HK-2 (cell line): Measurements from ENCODE around the gene ATG9B.
A peak's percentile ranks its signal among the peaks of the same experiment; 100 is the strongest.

Source experiments
- DNase-seq: peaks from one replicate; pipeline ENCODE4 v3.0.0-alpha.2; 2018; ENCODE audit not compliant: unreplicated experiment

ATG9B gene

GRCh38 chr7:150979713-150980390 is 44.4 kb downstream of the ATG9B start:
- no peak for DNase-seq

- DNase-seq, result no peak
These were observed 46.0 kb downstream of the ATG9B start, which contains the start of gene KCNH2 for GRCh38 chr7:150978126-150978789. Gene KCNH2, minus strand, starts transcription at chr7:150978321. Its CDS starts 408 bp downstream, at chr7:150977913.

GRCh38 chr7:150977382-150978125 is 46.7 kb downstream of the ATG9B start:
- DNase-seq, result no peak

GRCh38 chr7:150976529-150977381 is 47.5 kb downstream of the ATG9B start:
- no peak for DNase-seq

- DNase-seq, result no peak
These were observed 48.6 kb downstream of the ATG9B start for GRCh38 chr7:150975536-150976319.

- peak; percentile 28 for DNase-seq
These were observed 49.6 kb downstream of the ATG9B start for GRCh38 chr7:150974468-150975391.

- DNase-seq, result no peak
These were observed 50.5 kb downstream of the ATG9B start for GRCh38 chr7:150973571-150974451.

GRCh38 chr7:150972741-150973140 is 51.6 kb downstream of the ATG9B start:
- DNase-seq, result no peak

GRCh38 chr7:150972023-150972468 is 52.2 kb downstream of the ATG9B start:
- DNase-seq, result no peak

- no peak for DNase-seq
These were observed 52.9 kb downstream of the ATG9B start for GRCh38 chr7:150971242-150972022.

- DNase-seq, result no peak
These were observed 53.9 kb downstream of the ATG9B start for GRCh38 chr7:150970424-150970823.

- DNase-seq, result no peak
These were observed 54.8 kb downstream of the ATG9B start for GRCh38 chr7:150969475-150969874.

- DNase-seq, result no peak
These were observed 55.4 kb downstream of the ATG9B start for GRCh38 chr7:150968734-150969372.

GRCh38 chr7:150968056-150968733 is 56.1 kb downstream of the ATG9B start:
- no peak for DNase-seq

- DNase-seq, result no peak
These were observed 56.9 kb downstream of the ATG9B start for GRCh38 chr7:150967349-150967748.

GRCh38 chr7:150966002-150966401 is 58.3 kb downstream of the ATG9B start:
- no peak for DNase-seq

GRCh38 chr7:150965273-150965830 is 58.9 kb downstream of the ATG9B start:
- no peak for DNase-seq
